HepG2 (cell line): ENCODE measurements around the gene ZNF687. TPM values are rescaled to one million over a fixed set of nuclear protein-coding genes. Genes with fewer than 3 reads are reported as not detected.

Experiments used
- BHLHE40 ChIP-seq: IDR thresholded peaks from 2 replicates; pipeline ENCODE4 v1.6.1; 2011; ENCODE audit warnings: low read length, improper control_type of control experiment
- DMAP1 ChIP-seq: IDR thresholded peaks from 2 replicates; pipeline ENCODE4 v1.6.1; 2016
- E2F5 ChIP-seq: sonication (generic); formaldehyde crosslinking; conservative IDR thresholded peaks from 2 replicates; pipeline ENCODE4 v1.4.0; 2020; ENCODE audit warnings: missing genetic modification reagents
- ERF ChIP-seq: IDR thresholded peaks from 2 replicates; pipeline ENCODE4 v1.6.1; 2018; ENCODE audit warnings: missing biosample characterization, missing genetic modification reagents
- ESRRA ChIP-seq: sonication (generic); formaldehyde crosslinking; IDR thresholded peaks from 2 replicates; pipeline ENCODE4 v1.5.1; 2020; ENCODE audit warnings: mild to moderate bottlenecking, low read depth, missing genetic modification reagents
- FOXA3 ChIP-seq: IDR thresholded peaks from 2 replicates; pipeline ENCODE4 v1.6.1; 2016; ENCODE audit warnings: missing genetic modification reagents, missing compliant biosample characterization
- HDAC1 ChIP-seq: sonication (generic); formaldehyde crosslinking; IDR thresholded peaks from 2 replicates; pipeline ENCODE4 v1.5.1; 2020; ENCODE audit warnings: mild to moderate bottlenecking, missing genetic modification reagents
- HMGA1 ChIP-seq: sonication (generic); formaldehyde crosslinking; conservative IDR thresholded peaks from 2 replicates; pipeline ENCODE4 v1.4.0; 2020; ENCODE audit warnings: missing genetic modification reagents
- JARID2 ChIP-seq: sonication (generic); formaldehyde crosslinking; IDR thresholded peaks from 2 replicates; pipeline ENCODE4 v1.8.1; 2023; ENCODE audit warnings: missing genetic modification reagents, inconsistent platforms; ENCODE audit not compliant: insufficient replicate concordance
- MEIS1 ChIP-seq: sonication (generic); formaldehyde crosslinking; IDR thresholded peaks from 2 replicates; pipeline ENCODE4 v1.9.0; 2021; ENCODE audit warnings: mild to moderate bottlenecking, missing genetic modification reagents, moderate library complexity, borderline replicate concordance
- MXI1 ChIP-seq: IDR thresholded peaks from 3 replicates; pipeline ENCODE4 v1.6.1; 2012; ENCODE audit warnings: low read depth, low read length, inconsistent platforms, borderline replicate concordance
- NFKB2 ChIP-seq: sonication (generic); formaldehyde crosslinking; IDR thresholded peaks from 2 replicates; pipeline ENCODE4 v1.4.0; 2020; ENCODE audit warnings: missing genetic modification reagents, borderline replicate concordance
- PCBP1 ChIP-seq: fragments of 200-400 bp; formaldehyde crosslinking; IDR thresholded peaks from 2 replicates; pipeline ENCODE4 v1.6.1; 2017; ENCODE audit warnings: mild to moderate bottlenecking, low read depth, low read length, borderline replicate concordance
- POLR2AphosphoS2 ChIP-seq: IDR thresholded peaks from 2 replicates; pipeline ENCODE4 v1.6.1; 2011; ENCODE audit warnings: low read depth, low read length, improper control_type of control experiment
- SOX5 ChIP-seq: IDR thresholded peaks from 2 replicates; pipeline ENCODE4 v1.6.1; 2016; ENCODE audit warnings: borderline replicate concordance
- SRSF4 ChIP-seq: fragments of 200-400 bp; formaldehyde crosslinking; IDR thresholded peaks from one replicate; pipeline ENCODE4 v1.6.1; 2018; ENCODE audit warnings: mild to moderate bottlenecking, low read depth, low read length, moderate library complexity; ENCODE audit not compliant: poor library complexity, severe bottlenecking
- SRY ChIP-seq: sonication (generic); formaldehyde crosslinking; IDR thresholded peaks from 2 replicates; pipeline ENCODE4 v1.8.0; 2022; ENCODE audit warnings: mild to moderate bottlenecking, missing genetic modification reagents
- TFAP4 ChIP-seq: sonication (generic); IDR thresholded peaks from 2 replicates; pipeline ENCODE4 v1.6.1; 2016; ENCODE audit warnings: low read depth, borderline replicate concordance
- ZC3H4 ChIP-seq: sonication (generic); formaldehyde crosslinking; IDR thresholded peaks from 2 replicates; pipeline ENCODE4 v1.4.0; 2020; ENCODE audit warnings: missing genetic modification reagents, borderline replicate concordance
- ZNF431 ChIP-seq: sonication (generic); formaldehyde crosslinking; IDR thresholded peaks from 2 replicates; pipeline ENCODE4 v1.9.0; 2022; ENCODE audit warnings: missing genetic modification reagents, low read depth, mild to moderate bottlenecking, borderline replicate concordance
- ZNF503 ChIP-seq: sonication (generic); formaldehyde crosslinking; IDR thresholded peaks from 2 replicates; pipeline ENCODE4 v1.4.0; 2020; ENCODE audit warnings: missing genetic modification reagents
- ZNF746 ChIP-seq: sonication (generic); formaldehyde crosslinking; IDR thresholded peaks from 2 replicates; pipeline ENCODE4 v1.8.0; 2022; ENCODE audit warnings: mild to moderate bottlenecking, missing genetic modification reagents
- polyA plus RNA-seq, 8 experiments: library from polyadenylated mRNA; depleted of rRNA in 3 of 8; stranded (reverse) in 7 of 8; unstranded in 1 of 8; fragments of >200 nt; fragmentation: Illumina TruSeq in 4 of 8; extraction: Trizol in 4 of 8; gene quantifications; 2 replicates each; pipeline versions ENCODE4 v1.2.1 to v1.2.3, GENCODE V29; 2011 to 2016; ENCODE audit warnings: low read depth in 4 of 8, missing spikeins in 1 of 8, mixed read lengths in 1 of 8; ENCODE audit not compliant: insufficient read depth in 1 of 8
- total RNA-seq, 5 experiments: library from RNA; depleted of rRNA; stranded (reverse); fragments of >200 nt; fragmentation: Illumina TruSeq; extraction: Trizol; gene quantifications; 2 replicates each; pipeline ENCODE4 v1.2.3, GENCODE V29; 2016; ENCODE audit warnings: low read depth in 1 of 5
- TF ChIP-seq, protein P1 (sequence below): IDR thresholded peaks from 2 replicates; pipeline ENCODE4 v1.6.1; 2012; ENCODE audit warnings: low read depth, low read length, improper control_type of control experiment
- TF ChIP-seq, protein P2 (sequence below): sonication (generic); formaldehyde crosslinking; IDR thresholded peaks from 2 replicates; pipeline ENCODE4 v1.5.1; 2020; ENCODE audit warnings: missing genetic modification reagents, mild to moderate bottlenecking, borderline replicate concordance

ZNF687 gene
- total and polyA plus RNA-seq, 2 of the 13 experiments (the other 11 are each of a cell fraction or from before 2014, with no cell fraction given), result 14.1 to 16.5 TPM

- TF ChIP-seq E2F5 (CRISPR knock-in tag) (peak; percentile 29; the same call in 1 of the 2 replicates), NFKB2 (CRISPR knock-in tag) (peak; percentile 40; the same call in 1 of the 2 replicates), PCBP1 (peak; percentile 96), JARID2 (no peak), ZNF503 (CRISPR knock-in tag) (no peak), HMGA1 (CRISPR knock-in tag) (no peak), ZNF746 (CRISPR knock-in tag) (peak; percentile 22; the same call in 1 of the 2 replicates), MEIS1 (CRISPR knock-in tag) (no peak), SOX5 (CRISPR knock-in tag) (peak; percentile 9; the same call in 1 of the 2 replicates), ERF (CRISPR knock-in tag) (no peak), BHLHE40 (no peak), FOXA3 (CRISPR knock-in tag) (no peak), HDAC1 (CRISPR knock-in tag) (peak; percentile 51), POLR2AphosphoS2 (no peak), MXI1 (peak; percentile 33; the same call in 1 of the 3 replicates), ESRRA (CRISPR knock-in tag) (0 out of 2 replicates have a peak, but pooled peaks have one; percentile 5), TFAP4 (peak; percentile 38; the same call in 1 of the 2 replicates), ZC3H4 (no peak), DMAP1 (CRISPR knock-in tag) (peak; percentile 16; the same call in 1 of the 2 replicates), SRSF4 (no peak), SRY (0 out of 2 replicates have a peak, but pooled peaks have one; percentile 5), ZNF431 (CRISPR knock-in tag) (no peak)
- TF ChIP-seq, protein P1, sequence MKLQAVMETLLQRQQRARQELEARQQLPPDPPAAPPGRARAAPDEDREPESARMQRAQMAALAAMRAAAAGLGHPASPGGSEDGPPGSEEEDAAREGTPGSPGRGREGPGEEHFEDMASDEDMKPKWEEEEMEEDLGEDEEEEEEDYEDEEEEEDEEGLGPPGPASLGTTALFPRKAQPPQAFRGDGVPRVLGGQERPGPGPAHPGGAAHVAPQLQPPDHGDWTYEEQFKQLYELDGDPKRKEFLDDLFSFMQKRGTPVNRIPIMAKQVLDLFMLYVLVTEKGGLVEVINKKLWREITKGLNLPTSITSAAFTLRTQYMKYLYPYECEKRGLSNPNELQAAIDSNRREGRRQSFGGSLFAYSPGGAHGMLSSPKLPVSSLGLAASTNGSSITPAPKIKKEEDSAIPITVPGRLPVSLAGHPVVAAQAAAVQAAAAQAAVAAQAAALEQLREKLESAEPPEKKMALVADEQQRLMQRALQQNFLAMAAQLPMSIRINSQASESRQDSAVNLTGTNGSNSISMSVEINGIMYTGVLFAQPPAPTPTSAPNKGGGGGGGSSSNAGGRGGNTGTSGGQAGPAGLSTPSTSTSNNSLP, result no peak; the same call in 1 of the 2 replicates
- TF ChIP-seq, protein P2, sequence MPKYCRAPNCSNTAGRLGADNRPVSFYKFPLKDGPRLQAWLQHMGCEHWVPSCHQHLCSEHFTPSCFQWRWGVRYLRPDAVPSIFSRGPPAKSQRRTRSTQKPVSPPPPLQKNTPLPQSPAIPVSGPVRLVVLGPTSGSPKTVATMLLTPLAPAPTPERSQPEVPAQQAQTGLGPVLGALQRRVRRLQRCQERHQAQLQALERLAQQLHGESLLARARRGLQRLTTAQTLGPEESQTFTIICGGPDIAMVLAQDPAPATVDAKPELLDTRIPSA (CRISPR knock-in tag), result no peak
Observed at GRCh38 chr1:151281969-151282882, at the start of gene ZNF687 (continued).
